ENCODE results near the gene SUN2. TPM values are rescaled to one million over a fixed set of nuclear protein-coding genes. Genes with fewer than 3 reads are reported as not detected.

SUN2 gene
- total and polyA plus RNA-seq, 2 experiments from 2014 or later, result 28.0 to 105 TPM

DNA sequence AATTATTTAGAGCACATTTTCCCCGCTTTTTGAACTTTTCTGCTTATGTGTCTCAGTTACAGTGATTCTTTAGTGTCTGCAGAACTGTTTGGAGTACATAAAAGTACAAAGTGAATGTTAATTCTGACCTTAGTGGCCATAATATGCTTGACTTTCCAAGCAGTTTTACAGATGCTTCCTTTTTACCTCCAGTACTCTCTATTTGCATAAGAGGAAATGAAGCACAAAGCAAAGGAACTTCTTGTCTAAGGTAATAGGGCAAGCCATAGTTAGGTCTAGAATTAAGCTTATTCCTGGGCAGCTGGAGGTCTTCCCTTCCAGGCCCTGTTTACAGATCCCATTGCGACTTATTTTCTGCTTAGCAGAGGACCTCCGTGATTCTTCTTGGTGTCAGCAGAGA, 46.5 kb downstream of the SUN2 start:
- no peaks in the 10 kb centered on the region for H3K27me3 ChIP-seq
- no peaks in the 10 kb centered on the region for H3K9me3 ChIP-seq (ENCODE audit: low read depth)
- H3K36me3 ChIP-seq, result peaks cover 10% of the 10 kb centered on the region
- H3K4me1 ChIP-seq (ENCODE audit: low read depth), result peaks cover 43% of the 10 kb centered on the region
- TF ChIP-seq, protein P1, sequence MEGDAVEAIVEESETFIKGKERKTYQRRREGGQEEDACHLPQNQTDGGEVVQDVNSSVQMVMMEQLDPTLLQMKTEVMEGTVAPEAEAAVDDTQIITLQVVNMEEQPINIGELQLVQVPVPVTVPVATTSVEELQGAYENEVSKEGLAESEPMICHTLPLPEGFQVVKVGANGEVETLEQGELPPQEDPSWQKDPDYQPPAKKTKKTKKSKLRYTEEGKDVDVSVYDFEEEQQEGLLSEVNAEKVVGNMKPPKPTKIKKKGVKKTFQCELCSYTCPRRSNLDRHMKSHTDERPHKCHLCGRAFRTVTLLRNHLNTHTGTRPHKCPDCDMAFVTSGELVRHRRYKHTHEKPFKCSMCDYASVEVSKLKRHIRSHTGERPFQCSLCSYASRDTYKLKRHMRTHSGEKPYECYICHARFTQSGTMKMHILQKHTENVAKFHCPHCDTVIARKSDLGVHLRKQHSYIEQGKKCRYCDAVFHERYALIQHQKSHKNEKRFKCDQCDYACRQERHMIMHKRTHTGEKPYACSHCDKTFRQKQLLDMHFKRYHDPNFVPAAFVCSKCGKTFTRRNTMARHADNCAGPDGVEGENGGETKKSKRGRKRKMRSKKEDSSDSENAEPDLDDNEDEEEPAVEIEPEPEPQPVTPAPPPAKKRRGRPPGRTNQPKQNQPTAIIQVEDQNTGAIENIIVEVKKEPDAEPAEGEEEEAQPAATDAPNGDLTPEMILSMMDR (IDR thresholded peaks at IDR 0.05; ENCODE audit: low read depth, low read length), result no peak
- H3K27ac ChIP-seq, result no peak overlapping the region
- no peak for DNase-seq (ENCODE audit: low read depth in 1 of 2, low spot score in 1 of 2)
- H3K4me3 ChIP-seq, result no peak overlapping the region

DNA sequence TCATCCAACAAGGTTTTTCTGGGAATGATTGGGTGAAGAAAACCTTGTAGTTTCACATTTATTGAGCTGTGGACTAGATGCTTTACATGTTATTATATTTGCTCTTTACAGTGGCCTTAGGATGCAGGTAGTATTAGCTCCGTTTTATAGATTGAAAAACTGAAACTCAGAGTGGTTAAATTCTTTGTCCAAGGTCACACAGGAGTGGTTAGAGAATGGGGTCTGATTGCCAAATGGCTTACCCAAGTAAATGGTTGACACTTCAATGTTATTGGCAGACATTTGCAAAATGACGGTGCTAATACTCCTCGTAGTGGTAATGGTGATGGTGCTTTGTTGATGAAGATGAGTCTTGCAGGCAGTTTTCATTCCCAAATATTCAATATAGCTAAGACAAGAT, 47.8 kb downstream of the SUN2 start:
- H3K27me3 ChIP-seq, result no peaks in the 10 kb centered on the region
- peaks cover 10% of the 10 kb centered on the region for H3K36me3 ChIP-seq
- no peaks in the 10 kb centered on the region for H3K9me3 ChIP-seq (ENCODE audit: low read depth)
- TF ChIP-seq, protein P1 (IDR thresholded peaks at IDR 0.05; ENCODE audit: low read depth, low read length), result no peak
- H3K4me3 ChIP-seq, result no peak overlapping the region
- H3K27ac ChIP-seq, result no peak overlapping the region
- H3K4me1 ChIP-seq (ENCODE audit: low read depth), result peaks cover 30% of the 10 kb centered on the region
- DNase-seq (ENCODE audit: low read depth in 1 of 2, low spot score in 1 of 2), result no peak

DNA sequence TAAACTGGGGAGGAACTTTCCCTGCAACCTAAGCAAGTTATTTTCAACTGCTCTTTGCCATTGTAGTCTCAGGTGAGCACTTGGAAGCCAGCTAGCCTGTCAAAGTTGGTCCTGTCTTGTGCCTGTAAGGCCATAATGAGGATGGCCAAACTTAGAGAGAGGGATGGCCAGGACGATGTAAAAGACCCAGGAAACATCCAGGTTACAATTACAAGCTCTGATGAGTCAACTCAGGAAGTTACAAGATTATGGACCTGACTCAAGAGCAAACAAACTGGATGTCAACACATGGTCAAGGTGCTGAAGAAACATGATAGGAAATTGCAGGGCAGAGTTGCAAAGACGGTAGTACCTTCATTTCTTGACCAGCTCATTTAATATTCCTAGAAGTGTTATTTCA, 48.5 kb downstream of the SUN2 start:
- peaks cover 24% of the 10 kb centered on the region for H3K4me1 ChIP-seq (ENCODE audit: low read depth)

DNA sequence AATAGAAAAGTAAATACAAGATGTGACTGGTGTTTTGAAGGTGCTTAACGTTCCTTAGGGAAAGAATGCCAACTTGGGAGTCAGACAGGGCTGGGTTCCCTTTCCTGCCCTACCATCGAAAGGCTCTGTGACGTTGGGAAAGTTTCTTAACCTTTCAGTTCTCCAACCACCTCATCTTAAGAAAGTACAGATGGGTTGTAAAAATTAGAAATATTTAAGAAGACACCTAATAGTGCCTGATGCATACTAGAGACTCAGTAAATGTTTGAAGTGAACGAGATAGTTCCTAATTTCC, 49.0 kb downstream of the SUN2 start:
- Histone ChIP-seq H3K4me1 (ENCODE audit: low read depth) (peaks cover 19% of the 10 kb centered on the region), H3K36me3 (peaks cover 10% of the 10 kb centered on the region), H3K4me3 (peak overlapping the region; percentile 86), H3K27me3 (no peaks in the 10 kb centered on the region), H3K27ac (peak overlapping the region; percentile 89), H3K9me3 (ENCODE audit: low read depth) (no peaks in the 10 kb centered on the region)
- DNase-seq (ENCODE audit: low read depth in 1 of 2, low spot score in 1 of 2), result no peak
- TF ChIP-seq, protein P1 (IDR thresholded peaks at IDR 0.05; ENCODE audit: low read depth, low read length), result no peak

More for the DNA sequence above, 48.5 kb downstream of the SUN2 start:
- H3K4me3 ChIP-seq, result peak overlapping the region; percentile 86
- TF ChIP-seq, protein P1 (IDR thresholded peaks at IDR 0.05; ENCODE audit: low read depth, low read length), result no peak
- H3K27me3 ChIP-seq, result no peaks in the 10 kb centered on the region
- peaks cover 10% of the 10 kb centered on the region for H3K36me3 ChIP-seq
- peak in 1 of 2 donors; percentile 33 for DNase-seq (ENCODE audit: low read depth in 1 of 2, low spot score in 1 of 2)
- no peaks in the 10 kb centered on the region for H3K9me3 ChIP-seq (ENCODE audit: low read depth)
- no peak overlapping the region for H3K27ac ChIP-seq

DNA sequence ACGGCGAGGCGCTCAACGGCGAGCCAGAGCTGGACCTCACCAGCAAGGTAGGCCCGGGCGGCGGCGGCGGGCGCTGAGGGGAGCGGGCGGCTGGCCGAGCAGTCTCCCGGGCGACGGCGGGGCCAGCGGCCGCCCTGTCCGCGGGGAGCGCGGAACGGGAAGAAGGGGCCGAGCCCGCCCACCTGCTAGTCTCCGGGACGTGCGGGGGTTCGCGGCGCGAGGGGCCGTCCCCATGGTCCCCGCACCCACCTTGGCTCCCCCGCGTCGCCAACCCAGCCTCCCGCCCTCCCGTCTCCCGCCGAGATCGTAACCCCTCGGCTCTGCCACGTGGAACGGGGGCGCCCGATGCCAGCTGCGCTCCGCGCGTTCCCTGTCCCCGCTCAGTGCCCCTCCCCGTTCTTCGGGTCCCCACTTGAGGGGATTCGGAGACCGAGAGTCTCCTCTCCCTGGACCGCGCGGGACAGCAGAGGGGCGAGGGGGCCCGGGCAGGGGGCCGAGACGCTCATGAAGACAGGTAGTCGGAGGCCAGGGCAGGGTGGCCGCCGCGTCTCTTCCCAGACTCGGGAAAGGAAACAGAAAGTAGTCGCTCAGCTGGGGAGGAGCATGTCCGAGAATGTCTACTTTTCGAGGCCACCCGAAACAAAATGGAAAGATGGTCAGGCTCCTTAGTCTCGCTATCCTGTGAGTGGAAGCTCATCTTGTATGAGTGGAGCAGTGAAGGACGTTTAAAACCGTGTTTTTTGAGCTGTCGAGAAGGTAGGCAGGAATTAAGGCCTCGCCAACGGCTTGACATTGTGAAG, 49.5 kb downstream of the SUN2 start:
- TF ChIP-seq, protein P1 (IDR thresholded peaks at IDR 0.05; ENCODE audit: low read depth, low read length), result no peak
- no peaks in the 10 kb centered on the region for H3K27me3 ChIP-seq
- peak overlapping the region; percentile 86 for H3K4me3 ChIP-seq
- peaks cover 9% of the 10 kb centered on the region for H3K36me3 ChIP-seq
- peaks cover 18% of the 10 kb centered on the region for H3K4me1 ChIP-seq (ENCODE audit: low read depth)
- H3K9me3 ChIP-seq (ENCODE audit: low read depth), result no peaks in the 10 kb centered on the region
- peak; percentile 40 to 60 for DNase-seq (ENCODE audit: low read depth in 1 of 2, low spot score in 1 of 2)
- H3K27ac ChIP-seq, result peak overlapping the region; percentile 89

All from cardiac muscle cell (in vitro differentiated cells and primary cell).